SW 1271 (cell line): ENCODE results near the gene TMEM45A.
A peak's percentile ranks its signal among the peaks of the same experiment; 100 is the strongest.
"Not testable (repeated sequence)": the region's sequence is repeated elsewhere in the genome, so short reads cannot be mapped to it uniquely, and the experiment has no call there.

Experiments used
- DNase-seq, 2 experiments: peaks; one replicate each; lab custom pipeline; 2025; lab: John Stamatoyannopoulos, UW

TMEM45A gene

DNA sequence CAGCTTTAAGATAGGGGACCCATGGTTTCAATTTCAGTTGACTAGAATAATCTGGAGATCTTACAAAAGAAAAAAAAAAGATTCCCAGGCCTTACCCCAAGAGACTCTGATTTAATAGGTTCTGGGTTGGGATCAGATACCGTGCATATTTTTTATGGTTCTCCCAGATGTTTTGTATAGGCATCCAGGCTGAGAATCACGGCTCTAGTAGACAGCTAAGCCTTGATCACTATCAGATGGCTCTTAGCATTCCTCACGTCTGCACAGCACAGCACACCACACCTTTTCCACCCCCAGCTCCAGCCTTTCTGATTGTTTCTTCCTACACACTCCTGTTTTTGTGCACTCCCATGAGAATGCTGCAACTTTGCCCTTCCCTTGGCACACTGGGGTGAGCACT, 40.8 kb downstream of the TMEM45A start:
- no peak for DNase-seq

DNA sequence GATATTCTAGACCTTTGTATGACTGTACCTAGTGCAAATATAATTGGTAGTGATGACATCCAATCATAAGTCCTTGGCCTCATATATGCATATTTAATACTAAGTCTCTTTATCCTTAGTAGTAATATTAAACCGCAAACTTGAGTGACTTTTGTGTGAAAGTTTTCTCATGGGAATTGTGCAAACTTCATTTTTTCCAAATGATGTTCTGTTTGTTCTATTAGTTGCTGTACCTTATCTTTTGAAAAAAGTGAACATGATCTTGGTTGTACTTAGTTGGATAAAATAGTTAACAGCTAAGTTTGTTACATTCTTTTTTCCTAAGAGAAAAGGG, 43.2 kb downstream of the TMEM45A start:
- no peak for DNase-seq

DNA sequence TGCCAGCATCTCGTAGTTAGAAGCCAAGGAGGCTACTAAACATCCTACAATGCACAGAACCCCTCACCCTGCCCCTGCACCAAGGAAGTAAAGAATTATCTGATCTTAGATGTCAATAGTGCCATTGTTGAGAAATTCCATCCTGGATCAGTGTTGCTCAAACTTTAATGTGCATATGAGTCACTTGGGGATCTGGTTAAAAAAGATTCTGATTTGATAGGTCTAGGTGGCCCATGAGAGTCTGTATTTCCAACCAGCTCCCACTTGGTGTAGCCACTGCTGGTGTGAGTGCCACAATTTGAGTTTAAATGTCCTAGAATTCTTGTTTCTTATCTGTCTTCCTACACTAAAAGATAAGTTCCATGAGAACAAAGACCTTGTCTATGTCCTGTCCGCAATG, 43.7 kb downstream of the TMEM45A start:
- no peak for DNase-seq

DNA sequence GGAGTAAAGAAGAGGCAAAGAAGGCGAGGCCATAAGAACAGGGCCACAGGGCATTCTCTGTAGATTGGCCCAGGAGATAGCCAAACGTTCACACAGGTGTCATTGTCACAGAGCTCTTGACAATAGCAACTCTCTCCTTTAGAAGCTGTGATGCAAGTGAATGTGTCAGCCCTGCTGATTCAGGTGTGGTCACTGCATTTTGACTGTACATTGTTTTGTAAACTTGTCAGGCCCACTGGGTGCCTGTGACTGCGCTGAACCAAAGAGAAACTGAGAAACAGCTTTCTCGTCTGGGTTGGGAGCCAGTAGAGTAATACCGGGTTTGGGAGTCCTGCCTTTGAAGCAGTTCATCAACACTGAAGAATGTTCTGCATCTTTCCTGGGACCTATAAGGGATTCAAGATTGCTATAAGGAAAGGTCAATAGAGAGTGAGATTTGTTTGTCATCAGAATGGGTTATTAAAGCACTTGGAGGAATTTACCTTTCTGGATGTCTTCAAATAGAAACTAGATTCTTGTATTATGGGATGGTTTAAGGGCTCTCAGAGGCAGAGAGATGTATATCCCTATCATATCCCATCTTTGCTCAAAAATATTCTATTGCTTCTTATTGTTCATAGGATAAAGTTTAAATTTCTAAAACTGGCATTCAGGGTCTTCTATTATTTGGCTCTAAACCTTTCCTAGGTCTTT, 45.4 kb downstream of the TMEM45A start:
- no peak for DNase-seq

DNA sequence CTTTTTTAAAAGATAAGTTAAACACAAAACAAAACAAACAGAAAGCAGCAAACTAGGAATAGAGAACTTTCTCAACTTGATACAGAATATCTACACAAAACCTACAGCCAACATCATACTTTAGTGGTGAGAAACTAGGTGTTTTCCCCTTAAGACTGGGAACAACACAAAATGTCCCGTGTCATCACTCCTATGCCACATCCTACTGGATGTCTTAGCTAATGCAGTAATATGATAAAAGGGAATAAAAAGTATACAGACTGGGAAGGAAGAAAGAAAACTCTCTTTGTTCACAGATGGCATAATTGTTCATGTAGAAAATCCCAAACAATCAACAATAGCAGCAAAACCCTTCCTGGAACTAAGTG, 45.9 kb downstream of the TMEM45A start:
- no peak for DNase-seq

DNA sequence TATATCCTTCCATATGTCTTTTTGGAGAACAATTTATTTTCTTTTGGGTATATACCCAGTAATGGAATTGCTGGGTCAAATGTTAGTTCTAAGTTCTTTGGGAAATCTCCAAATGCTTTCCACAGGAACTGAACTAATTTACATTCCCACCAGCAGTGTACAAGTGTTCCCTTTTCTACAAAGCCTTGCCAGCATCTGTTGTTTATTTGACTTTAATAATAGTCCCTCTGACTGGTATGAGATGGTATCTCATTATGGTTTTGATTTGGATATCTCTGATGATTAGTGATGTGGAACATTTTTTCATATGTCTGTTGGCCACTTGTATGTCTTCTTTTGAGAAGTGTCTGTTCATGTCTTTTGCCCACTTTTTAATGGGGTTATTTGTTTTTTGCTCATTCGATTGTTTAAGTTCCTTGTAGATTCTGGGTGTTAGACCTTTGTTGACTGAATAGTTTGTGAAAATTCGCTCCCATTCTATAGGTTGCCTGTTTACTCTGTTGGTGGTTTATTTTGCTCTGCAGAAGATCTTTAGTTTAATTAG, 48.4 kb downstream of the TMEM45A start:
- DNase-seq = no peak

DNA sequence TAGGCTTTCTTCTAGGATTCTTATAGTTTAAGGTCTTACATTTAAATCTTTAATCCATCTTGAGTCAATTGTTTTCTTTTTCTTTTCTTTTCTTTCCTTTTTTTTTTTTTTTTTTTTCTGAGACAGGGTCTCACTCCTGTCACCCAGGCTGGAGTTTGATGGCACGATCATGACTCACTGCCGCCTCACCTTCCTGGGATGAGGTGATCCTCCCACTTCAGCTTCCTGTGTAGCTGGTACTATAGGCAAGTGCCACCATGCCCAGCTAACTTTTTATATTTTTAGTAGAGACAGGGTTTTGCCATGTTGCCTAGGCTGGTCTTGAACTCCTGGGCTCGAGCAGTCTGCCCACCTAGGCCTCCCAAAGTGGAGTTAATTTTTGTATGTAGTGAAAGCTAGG, 49.0 kb downstream of the TMEM45A start:
- DNase-seq = not testable (repeated sequence)

DNA sequence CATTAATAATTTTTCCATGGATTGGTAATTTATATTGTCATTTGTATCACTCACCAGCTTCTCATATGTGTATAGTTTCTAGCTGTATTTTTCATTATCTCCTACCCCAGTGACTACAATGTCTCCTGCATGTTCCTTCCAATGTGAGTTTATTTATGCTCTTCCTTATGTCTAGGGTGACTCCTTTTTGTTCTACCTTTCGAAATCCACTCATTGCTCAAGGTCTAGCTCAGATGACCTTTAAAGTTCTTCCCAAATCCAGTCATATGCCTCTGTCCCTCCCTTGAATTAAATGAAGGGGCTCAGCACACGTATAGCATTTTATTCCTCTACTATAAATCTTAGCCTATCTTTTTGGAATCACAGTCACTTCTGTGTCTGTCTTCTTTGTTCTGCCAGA, 53.0 kb downstream of the TMEM45A start:
- no peak for DNase-seq

DNA sequence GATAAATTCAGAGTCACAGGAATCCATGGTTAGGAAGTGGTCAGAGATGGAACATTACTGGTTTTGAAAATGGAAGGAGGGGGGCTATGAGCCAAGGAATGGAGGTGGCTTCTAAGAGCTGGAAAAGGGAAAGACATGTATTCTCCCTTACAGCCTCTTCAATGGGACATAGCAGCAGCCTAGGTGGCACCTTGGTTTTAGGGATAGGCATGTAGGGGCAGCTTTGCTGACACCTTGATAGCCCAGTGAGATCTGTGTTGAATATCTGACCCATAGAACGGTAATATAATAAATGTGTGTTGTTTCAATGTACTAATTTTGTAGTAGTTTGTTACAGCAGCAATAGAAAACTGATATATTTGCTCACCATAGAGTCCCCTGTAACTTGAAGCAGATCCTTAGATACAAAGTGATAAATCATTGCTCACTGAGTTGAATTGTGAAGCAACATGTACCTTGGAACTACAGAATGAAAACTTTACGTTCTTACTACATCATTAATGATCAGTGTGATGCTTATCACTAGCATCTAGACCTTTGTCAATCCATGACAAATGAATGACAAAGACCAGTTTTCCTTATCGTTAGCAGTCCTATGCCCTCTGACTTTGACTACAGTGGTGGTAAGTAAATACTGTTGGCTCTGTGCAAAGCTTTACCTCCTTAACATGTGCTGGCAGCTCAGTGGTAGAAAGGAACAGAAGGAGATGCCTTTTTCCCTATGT, 53.8 kb downstream of the TMEM45A start:
- DNase-seq = no peak

DNA sequence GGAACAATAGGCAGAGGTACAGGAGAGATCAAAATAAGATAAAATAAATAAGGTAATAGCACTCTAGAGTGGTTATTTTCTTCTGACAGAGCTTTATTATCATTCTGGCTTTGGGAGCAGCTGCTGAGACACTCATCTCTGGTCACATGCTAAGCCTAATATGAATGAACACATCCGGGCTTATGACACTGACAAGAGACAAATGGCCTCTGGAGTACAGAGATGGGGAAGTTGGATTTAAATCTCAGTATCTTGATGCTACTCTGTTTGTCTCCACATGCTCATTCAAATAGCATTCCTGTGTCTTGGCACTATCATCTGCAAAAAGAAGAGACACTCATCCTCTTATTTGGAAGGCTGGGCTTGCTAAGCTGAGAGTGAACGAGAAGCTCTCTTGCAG, 55.6 kb downstream of the TMEM45A start:
- DNase-seq = no peak

DNA sequence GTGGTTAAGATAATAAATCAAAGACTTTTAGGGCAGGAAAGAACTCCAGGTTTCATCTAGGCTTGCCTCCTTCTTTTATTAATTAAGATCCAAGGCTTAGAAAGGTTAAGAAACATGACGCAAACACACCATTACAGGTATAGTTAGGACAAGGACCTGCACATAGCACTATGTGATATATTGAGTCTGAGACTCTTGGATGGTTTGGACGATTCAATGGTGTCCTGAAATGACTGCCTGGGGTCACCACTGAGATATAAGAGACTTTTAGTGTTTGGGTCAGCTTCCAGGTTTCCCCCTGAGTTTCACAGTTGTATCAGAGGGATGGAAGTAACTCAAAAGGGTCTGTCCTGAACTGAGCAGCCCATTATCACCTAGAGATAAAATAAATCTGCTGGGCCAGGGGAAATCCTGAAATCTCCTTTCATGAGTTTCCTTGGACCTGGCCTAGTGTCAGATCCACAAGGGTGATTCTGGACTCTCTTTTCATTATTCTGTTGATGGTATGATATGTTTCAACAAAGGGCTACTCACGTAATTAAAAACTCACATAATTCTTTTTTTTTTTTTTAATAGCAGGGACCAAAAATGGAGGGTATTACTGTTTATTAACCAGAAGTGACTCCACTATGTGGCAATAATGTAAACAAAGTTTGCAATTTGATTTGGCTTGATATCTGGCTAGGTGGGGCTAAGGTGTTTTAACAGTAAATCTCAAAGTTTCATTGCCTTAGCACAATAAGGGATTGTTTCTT, 61.4 kb downstream of the TMEM45A start:
- no peak for DNase-seq

DNA sequence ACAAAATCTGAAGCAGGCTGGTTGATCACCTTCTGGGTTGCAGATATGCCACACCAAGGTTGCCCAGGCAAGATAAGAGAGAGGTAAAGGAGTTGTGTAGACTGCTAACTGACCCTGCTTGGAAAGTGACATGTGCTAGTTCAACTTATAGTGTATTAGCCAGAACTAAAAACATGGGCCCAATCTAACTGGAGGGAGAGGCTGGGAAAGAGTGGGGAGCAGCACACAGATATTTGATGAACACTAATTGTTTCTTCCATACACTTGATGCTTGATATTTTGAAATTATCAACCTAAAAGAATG, 61.9 kb downstream of the TMEM45A start:
- DNase-seq = no peak

DNA sequence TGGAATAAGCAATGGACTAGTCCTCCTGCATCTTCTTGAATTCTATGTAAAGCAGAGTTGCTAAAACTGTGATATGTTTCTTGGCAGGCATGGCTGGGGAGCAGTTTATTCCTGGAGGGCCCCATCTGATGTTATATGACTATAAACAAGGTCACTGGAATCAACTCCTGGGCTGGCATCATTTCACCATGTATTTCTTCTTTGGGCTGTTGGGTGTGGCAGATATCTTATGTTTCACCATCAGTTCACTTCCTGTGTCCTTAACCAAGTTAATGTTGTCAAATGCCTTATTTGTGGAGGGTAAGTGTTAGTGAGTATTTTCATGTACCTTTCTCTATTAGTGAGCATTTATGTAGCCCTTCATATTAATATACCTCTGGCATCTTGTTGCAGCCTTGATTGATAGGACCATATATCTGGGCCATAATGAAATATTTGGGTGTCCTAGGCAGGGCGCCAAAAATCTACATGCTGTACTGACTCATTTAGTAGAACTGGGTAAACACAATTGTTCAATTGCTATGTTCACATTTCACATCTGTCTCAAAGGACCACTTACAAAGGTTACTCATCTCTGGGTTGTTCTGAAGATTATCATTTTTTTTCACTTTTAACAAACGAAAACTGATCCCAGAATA, 64.4 kb downstream of the TMEM45A start:
- peak in 1 of 2 experiments; percentile 44 for DNase-seq

DNA sequence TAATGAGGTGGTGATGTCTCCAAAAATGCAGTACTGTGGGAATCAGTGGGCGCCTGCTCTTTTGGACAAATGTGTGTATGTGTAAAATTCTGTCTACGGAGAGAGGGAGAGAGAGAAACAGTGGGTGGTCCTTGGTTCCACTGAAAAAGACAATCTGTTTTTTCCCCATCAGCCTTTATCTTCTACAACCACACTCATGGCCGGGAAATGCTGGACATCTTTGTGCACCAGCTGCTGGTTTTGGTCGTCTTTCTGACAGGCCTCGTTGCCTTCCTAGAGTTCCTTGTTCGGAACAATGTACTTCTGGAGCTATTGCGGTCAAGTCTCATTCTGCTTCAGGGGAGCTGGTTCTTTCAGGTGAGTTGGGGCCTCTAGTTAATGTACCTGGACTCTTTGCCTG, 65.8 kb downstream of the TMEM45A start:
- DNase-seq = no peak

DNA sequence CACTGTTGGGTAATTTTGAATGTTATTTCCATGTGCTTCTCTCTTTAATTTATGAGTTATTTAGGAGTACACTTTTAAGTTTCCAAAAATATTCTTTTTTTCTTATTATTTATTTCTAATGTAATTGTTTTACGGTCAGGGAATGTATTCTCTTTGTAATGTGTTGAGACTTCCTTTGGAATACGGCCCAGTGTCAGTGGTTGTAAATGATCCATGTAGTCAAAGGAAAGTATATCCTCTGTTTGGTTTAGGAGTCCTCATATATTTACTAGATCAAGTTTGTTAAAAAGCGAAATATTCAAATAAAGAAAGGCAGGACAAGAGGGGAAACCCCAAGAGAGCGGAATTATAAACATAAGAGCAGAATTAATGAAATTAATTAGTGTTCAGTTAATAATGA, 68.0 kb downstream of the TMEM45A start:
- DNase-seq = no peak

DNA sequence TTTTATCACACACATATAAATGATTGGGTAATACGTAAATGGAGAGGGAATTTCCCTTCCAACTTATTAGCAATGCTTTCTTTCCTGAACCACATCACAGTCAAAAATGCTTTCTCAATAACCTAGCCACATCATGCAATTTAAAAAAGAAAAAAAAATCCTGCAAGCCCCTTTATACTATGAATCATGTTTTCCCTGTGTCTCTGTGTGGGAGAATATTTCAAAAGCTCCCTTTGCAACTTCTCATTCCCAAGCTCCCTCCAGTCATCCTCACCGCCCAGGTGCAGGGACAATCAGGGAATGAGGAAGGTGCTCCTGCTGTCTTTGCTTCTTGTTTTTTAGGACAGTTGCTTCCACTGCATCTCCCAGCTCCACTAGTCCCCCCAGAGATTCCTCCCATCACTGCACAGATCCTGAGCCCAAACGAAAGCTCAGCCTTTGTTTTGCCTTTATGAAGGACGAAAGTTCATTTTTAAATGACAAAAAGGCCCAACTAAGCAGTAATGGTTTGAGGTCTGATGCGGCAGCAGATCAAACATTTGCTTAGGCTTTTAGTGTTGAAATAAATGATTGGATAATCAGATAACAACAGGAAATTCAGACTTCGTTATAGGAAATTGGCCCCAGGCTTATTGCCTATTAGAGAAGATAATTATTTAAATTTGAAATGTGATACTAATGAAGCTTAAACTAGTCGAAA, 69.2 kb downstream of the TMEM45A start:
- DNase-seq = no peak

DNA sequence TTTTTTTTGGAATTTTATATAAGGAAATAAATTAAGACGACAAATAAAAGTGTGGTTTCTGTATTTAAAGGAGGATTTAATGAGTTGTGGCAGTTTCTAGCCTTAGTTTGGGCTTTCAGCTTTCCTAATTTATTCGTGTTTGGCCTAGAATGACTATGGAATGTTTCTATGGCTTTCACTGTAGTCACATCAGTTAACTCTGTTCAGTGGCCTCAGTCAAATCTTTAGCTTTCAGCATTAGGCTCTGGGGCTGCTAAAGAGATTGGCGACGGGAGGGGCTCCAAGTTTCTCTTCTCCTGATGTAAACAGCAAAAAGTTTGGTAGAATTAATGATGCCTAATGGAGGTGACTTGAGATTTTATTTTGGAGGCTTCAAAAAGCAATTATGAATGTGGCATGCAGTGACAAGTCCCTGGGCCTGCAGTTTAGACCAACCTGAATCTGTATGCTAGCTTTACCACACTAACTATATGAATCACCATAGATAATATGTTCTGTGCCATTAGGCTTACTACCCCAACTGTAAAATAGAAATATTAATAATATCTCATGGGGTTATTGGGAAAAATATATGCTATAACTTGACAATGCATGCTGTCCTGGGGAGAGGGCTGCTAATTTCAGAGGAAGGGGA, 69.9 kb downstream of the TMEM45A start:
- DNase-seq = no peak

DNA sequence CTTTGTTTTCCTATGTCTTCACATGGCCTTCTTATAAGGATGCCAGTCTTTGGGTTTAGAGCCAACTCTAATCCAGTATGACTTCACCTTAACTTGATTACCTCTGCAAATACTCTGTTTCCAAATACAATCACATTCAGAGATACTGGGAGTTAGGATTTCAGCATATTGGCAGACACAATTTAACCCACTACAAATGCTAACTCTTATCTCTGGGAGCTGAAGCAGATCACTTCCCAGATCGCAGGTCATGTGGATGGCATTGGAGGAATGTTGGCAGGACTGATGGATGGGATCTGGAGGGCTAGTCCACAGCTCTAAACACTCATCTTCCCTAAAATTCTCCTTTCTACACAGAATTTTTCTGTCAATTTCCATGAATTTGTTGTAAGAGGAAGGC, 70.8 kb downstream of the TMEM45A start:
- no peak for DNase-seq

DNA sequence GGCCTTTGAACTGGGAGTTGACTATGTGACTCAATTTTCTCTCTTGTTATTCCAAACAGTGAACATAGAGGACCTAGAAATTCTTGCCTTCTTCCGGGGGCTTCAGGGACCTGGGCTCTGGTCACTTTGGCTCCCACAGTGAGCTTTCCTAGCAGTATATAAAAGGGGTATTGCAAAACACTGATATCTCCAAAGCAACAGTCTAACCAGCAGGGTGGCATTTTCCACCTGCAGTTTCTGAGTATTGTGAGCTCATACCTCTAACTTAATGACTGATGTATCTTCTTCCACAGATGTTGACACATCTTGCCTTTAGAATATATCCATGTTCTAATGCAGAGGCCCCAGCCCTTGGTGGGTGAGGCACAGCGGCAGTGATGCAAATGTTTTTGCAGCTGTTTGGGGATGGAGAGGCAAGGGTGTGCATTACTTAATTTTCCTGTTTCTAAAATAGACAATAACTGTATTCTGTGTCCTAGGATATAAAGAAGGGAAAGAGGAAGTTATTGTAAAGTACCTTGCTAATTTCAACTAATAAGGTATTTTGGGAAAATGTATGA, 71.3 kb downstream of the TMEM45A start:
- DNase-seq = no peak

DNA sequence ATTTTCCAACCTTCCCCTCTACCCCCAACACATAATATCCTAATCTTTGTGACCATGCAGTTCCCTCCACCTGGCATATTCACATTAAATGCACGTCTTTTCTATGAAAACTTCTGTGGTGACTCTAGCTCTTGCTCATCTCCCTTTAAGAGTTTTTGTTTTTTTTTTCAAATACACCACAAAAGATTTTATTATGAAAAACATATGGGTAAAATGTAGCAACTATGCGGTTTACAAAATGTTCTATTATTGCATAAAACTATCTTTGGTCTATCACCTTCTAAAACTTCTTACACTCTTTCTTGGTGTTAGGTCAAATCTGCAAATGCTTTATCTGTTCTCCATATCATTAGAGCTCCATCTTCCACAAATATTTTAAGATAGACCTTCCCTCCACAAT, 78.4 kb downstream of the TMEM45A start:
- DNase-seq = no peak

DNA sequence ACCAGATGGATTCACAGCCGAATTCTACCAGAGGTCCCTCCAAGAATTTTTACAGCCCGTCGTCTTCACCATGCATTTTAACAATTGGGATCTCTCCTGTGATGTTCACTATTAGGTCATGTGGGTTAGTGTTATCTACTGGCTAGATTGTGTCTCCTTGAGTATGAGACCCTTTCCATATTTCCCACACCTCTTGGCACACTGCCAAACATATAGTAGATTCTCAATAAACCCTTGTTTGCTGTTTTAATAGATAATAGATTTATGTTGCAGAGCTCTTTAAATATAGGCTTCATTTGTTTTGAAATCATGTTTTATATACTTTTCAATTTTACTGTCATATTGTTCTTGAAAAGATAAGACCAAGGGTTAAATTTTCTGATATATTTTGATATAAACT, 82.1 kb downstream of the TMEM45A start:
- no peak for DNase-seq
